ENCODE measurements around the gene RBM20.

RBM20 gene

GRCh38 chr10:110790913-110791506 lies 146.9 kb downstream of the RBM20 start:
- Histone ChIP-seq H3K27me3 (replicated peaks; ENCODE audit: insufficient read depth, low read length) (no peaks in the 10 kb centered on the region), H2AFZ (ENCODE audit: low read length) (no peak overlapping the region)

GRCh38 chr10:110791541-110792073 lies 147.5 kb downstream of the RBM20 start:
- Histone ChIP-seq H3K9me2 (replicated peaks; ENCODE audit: insufficient read depth, low read length) (no peaks in the 10 kb centered on the region), H3K79me2 (ENCODE audit: low read length) (no peaks in the 10 kb centered on the region)

More at GRCh38 chr10:110790913-110791506, 146.9 kb downstream of the RBM20 start:
- Histone ChIP-seq H3K27ac (ENCODE audit: low read length) (no peak overlapping the region), H4K20me1 (ENCODE audit: insufficient read depth, low read length) (no peaks in the 10 kb centered on the region), H3K4me2 (ENCODE audit: low read depth, low read length) (no peak overlapping the region), H3K36me3 (replicated peaks; ENCODE audit: insufficient read depth, low read length) (no peaks in the 10 kb centered on the region), H3K9me2 (replicated peaks; ENCODE audit: insufficient read depth, low read length) (no peaks in the 10 kb centered on the region), H3K9ac (ENCODE audit: low read length) (no peak overlapping the region), H3F3A (ENCODE audit: insufficient read depth, low read length) (no peaks in the 10 kb centered on the region), H3K9me3 (replicated peaks; ENCODE audit: insufficient read depth, low read length) (no peaks in the 10 kb centered on the region), H3K4me3 (ENCODE audit: low read length) (no peak overlapping the region), H3K79me2 (ENCODE audit: low read length) (no peaks in the 10 kb centered on the region), H3K4me1 (ENCODE audit: low read length) (no peaks in the 10 kb centered on the region)
- TF ChIP-seq EZH2 (optimal IDR thresholded peaks at IDR 0.05; ENCODE audit: low read depth, low read length) (no peak), CTCF (IDR thresholded peaks at IDR 0.05; ENCODE audit: low read length) (no peak), EZH2phosphoT487 (IDR thresholded peaks at IDR 0.05; ENCODE audit: low read length) (no peak)
- no peak for DNase-seq

GRCh38 chr10:110792476-110793125 lies 148.5 kb downstream of the RBM20 start:
- H3K4me2 ChIP-seq (ENCODE audit: low read depth, low read length), result no peak overlapping the region
- TF ChIP-seq EZH2 (optimal IDR thresholded peaks at IDR 0.05; ENCODE audit: low read depth, low read length) (no peak), CTCF (IDR thresholded peaks at IDR 0.05; ENCODE audit: low read length) (no peak), EZH2phosphoT487 (IDR thresholded peaks at IDR 0.05; ENCODE audit: low read length) (no peak)
- H2AFZ ChIP-seq (ENCODE audit: low read length), result no peak overlapping the region
- H3K4me3 ChIP-seq (ENCODE audit: low read length), result no peak overlapping the region
- no peak overlapping the region for H3K27ac ChIP-seq (ENCODE audit: low read length)
- no peaks in the 10 kb centered on the region for H3K79me2 ChIP-seq (ENCODE audit: low read length)
- H3K27me3 ChIP-seq (replicated peaks; ENCODE audit: insufficient read depth, low read length), result no peaks in the 10 kb centered on the region
- H3K9ac ChIP-seq (ENCODE audit: low read length), result no peak overlapping the region
- H4K20me1 ChIP-seq (ENCODE audit: insufficient read depth, low read length), result no peaks in the 10 kb centered on the region
- DNase-seq, result no peak
- H3F3A ChIP-seq (ENCODE audit: insufficient read depth, low read length), result no peaks in the 10 kb centered on the region
- no peaks in the 10 kb centered on the region for H3K9me3 ChIP-seq (replicated peaks; ENCODE audit: insufficient read depth, low read length)
- H3K9me2 ChIP-seq (replicated peaks; ENCODE audit: insufficient read depth, low read length), result no peaks in the 10 kb centered on the region
- no peaks in the 10 kb centered on the region for H3K36me3 ChIP-seq (replicated peaks; ENCODE audit: insufficient read depth, low read length)
- no peaks in the 10 kb centered on the region for H3K4me1 ChIP-seq (ENCODE audit: low read length)

More at GRCh38 chr10:110791541-110792073, 147.5 kb downstream of the RBM20 start:
- no peaks in the 10 kb centered on the region for H3K9me3 ChIP-seq (replicated peaks; ENCODE audit: insufficient read depth, low read length)
- H3K4me2 ChIP-seq (ENCODE audit: low read depth, low read length), result no peak overlapping the region
- no peaks in the 10 kb centered on the region for H3K4me1 ChIP-seq (ENCODE audit: low read length)
- H3K4me3 ChIP-seq (ENCODE audit: low read length), result no peak overlapping the region
- no peak overlapping the region for H3K9ac ChIP-seq (ENCODE audit: low read length)
- H3F3A ChIP-seq (ENCODE audit: insufficient read depth, low read length), result no peaks in the 10 kb centered on the region
- no peak for DNase-seq
- no peaks in the 10 kb centered on the region for H3K27me3 ChIP-seq (replicated peaks; ENCODE audit: insufficient read depth, low read length)
- H3K27ac ChIP-seq (ENCODE audit: low read length), result no peak overlapping the region
- no peaks in the 10 kb centered on the region for H4K20me1 ChIP-seq (ENCODE audit: insufficient read depth, low read length)
- no peak for TF ChIP-seq EZH2 (optimal IDR thresholded peaks at IDR 0.05; ENCODE audit: low read depth, low read length)
- no peak for TF ChIP-seq EZH2phosphoT487 (IDR thresholded peaks at IDR 0.05; ENCODE audit: low read length)
- TF ChIP-seq CTCF (IDR thresholded peaks at IDR 0.05; ENCODE audit: low read length), result no peak
- no peaks in the 10 kb centered on the region for H3K36me3 ChIP-seq (replicated peaks; ENCODE audit: insufficient read depth, low read length)
- H2AFZ ChIP-seq (ENCODE audit: low read length), result no peak overlapping the region

Measured in MM.1S (cell line).